Measurements from ENCODE around the gene RNF186.

- TF ChIP-seq, protein P1, sequence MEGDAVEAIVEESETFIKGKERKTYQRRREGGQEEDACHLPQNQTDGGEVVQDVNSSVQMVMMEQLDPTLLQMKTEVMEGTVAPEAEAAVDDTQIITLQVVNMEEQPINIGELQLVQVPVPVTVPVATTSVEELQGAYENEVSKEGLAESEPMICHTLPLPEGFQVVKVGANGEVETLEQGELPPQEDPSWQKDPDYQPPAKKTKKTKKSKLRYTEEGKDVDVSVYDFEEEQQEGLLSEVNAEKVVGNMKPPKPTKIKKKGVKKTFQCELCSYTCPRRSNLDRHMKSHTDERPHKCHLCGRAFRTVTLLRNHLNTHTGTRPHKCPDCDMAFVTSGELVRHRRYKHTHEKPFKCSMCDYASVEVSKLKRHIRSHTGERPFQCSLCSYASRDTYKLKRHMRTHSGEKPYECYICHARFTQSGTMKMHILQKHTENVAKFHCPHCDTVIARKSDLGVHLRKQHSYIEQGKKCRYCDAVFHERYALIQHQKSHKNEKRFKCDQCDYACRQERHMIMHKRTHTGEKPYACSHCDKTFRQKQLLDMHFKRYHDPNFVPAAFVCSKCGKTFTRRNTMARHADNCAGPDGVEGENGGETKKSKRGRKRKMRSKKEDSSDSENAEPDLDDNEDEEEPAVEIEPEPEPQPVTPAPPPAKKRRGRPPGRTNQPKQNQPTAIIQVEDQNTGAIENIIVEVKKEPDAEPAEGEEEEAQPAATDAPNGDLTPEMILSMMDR (IDR thresholded peaks at IDR 0.05; ENCODE audit: low read length), result no peak
- TF ChIP-seq EZH2phosphoT487 (IDR thresholded peaks at IDR 0.05; ENCODE audit: low read length), result no peak
These were observed 1.5 kb downstream of the RNF186 start for GRCh38 chr1:19813643-19813960.
